ENCODE results near the gene C14orf132.

Gene C14orf132

DNA sequence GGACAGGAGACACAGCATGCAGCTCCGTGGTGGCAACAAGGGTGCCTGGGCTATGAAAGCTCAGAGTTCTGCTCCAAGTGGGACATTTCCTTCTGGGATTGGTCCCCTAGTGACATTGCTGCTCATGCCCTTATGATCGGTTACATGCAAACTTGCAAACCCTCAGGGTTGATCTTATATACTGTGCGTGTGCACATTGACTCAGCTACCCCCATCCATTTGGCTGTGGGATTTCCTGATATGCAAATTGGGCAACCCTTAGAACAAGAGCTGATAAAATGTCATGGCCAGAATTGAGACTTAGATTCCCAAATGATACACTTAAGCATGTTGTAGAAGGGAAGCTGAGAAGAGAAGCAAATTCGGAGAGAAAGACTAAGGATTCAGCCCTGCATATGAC is 92.7 kb downstream of the C14orf132 start:
- Histone ChIP-seq H3K9me2 (replicated peaks; ENCODE audit: low read depth, low read length) (no peaks in the 10 kb centered on the region), H3K9ac (ENCODE audit: low read depth, low read length, poor library complexity, severe bottlenecking) (no peak overlapping the region), H4K20me1 (ENCODE audit: insufficient read depth, low read length, poor library complexity, severe bottlenecking) (no peaks in the 10 kb centered on the region), H2AFZ (ENCODE audit: low read length) (no peak overlapping the region), H3K79me2 (ENCODE audit: insufficient read depth, low read length) (no peaks in the 10 kb centered on the region), H3K4me2 (ENCODE audit: low read depth, low read length, poor library complexity, severe bottlenecking) (no peak overlapping the region), H3K9me3 (ENCODE audit: insufficient read depth, low read depth, low read length) (no peaks in the 10 kb centered on the region; the same call in 1 of the 2 replicates), H3K4me1 (ENCODE audit: insufficient read depth, low read length, poor library complexity, severe bottlenecking) (no peaks in the 10 kb centered on the region), H3K27me3 (ENCODE audit: insufficient read depth, low read length, poor library complexity, severe bottlenecking) (no peaks in the 10 kb centered on the region), H3K36me3 (ENCODE audit: insufficient read depth, low read length) (no peaks in the 10 kb centered on the region), H3K4me3 (ENCODE audit: low read length, poor library complexity, severe bottlenecking) (no peak overlapping the region), H3F3A (ENCODE audit: low read depth) (no peaks in the 10 kb centered on the region)
- no peak for TF ChIP-seq EZH2phosphoT487 (IDR thresholded peaks at IDR 0.05; ENCODE audit: borderline replicate concordance)
- TF ChIP-seq, protein P1, sequence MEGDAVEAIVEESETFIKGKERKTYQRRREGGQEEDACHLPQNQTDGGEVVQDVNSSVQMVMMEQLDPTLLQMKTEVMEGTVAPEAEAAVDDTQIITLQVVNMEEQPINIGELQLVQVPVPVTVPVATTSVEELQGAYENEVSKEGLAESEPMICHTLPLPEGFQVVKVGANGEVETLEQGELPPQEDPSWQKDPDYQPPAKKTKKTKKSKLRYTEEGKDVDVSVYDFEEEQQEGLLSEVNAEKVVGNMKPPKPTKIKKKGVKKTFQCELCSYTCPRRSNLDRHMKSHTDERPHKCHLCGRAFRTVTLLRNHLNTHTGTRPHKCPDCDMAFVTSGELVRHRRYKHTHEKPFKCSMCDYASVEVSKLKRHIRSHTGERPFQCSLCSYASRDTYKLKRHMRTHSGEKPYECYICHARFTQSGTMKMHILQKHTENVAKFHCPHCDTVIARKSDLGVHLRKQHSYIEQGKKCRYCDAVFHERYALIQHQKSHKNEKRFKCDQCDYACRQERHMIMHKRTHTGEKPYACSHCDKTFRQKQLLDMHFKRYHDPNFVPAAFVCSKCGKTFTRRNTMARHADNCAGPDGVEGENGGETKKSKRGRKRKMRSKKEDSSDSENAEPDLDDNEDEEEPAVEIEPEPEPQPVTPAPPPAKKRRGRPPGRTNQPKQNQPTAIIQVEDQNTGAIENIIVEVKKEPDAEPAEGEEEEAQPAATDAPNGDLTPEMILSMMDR (conservative IDR thresholded peaks at IDR 0.05; ENCODE audit: low read length): no peak

GRCh38 chr14:96134508-96134907 is 95.3 kb downstream of the C14orf132 start:
- Histone ChIP-seq H3K36me3 (ENCODE audit: insufficient read depth, low read length) (no peaks in the 10 kb centered on the region), H3K4me2 (ENCODE audit: low read depth, low read length, poor library complexity, severe bottlenecking) (no peak overlapping the region), H2AFZ (ENCODE audit: low read length) (no peak overlapping the region), H3K9me2 (replicated peaks; ENCODE audit: low read depth, low read length) (no peaks in the 10 kb centered on the region), H3K4me1 (ENCODE audit: insufficient read depth, low read length, poor library complexity, severe bottlenecking) (no peaks in the 10 kb centered on the region), H3K4me3 (ENCODE audit: low read length, poor library complexity, severe bottlenecking) (no peak overlapping the region), H3K79me2 (ENCODE audit: insufficient read depth, low read length) (no peaks in the 10 kb centered on the region), H3K9me3 (ENCODE audit: insufficient read depth, low read depth, low read length) (no peaks in the 10 kb centered on the region; the same call in 1 of the 2 replicates), H3F3A (ENCODE audit: low read depth) (no peaks in the 10 kb centered on the region), H3K27me3 (ENCODE audit: insufficient read depth, low read length, poor library complexity, severe bottlenecking) (no peaks in the 10 kb centered on the region), H3K9ac (ENCODE audit: low read depth, low read length, poor library complexity, severe bottlenecking) (no peak overlapping the region), H4K20me1 (ENCODE audit: insufficient read depth, low read length, poor library complexity, severe bottlenecking) (no peaks in the 10 kb centered on the region)
- TF ChIP-seq, protein P1 (conservative IDR thresholded peaks at IDR 0.05; ENCODE audit: low read length): no peak
- no peak for TF ChIP-seq EZH2phosphoT487 (IDR thresholded peaks at IDR 0.05; ENCODE audit: borderline replicate concordance)

GRCh38 chr14:96135285-96135684 is 96.1 kb downstream of the C14orf132 start:
- Histone ChIP-seq H3K36me3 (ENCODE audit: insufficient read depth, low read length) (no peaks in the 10 kb centered on the region), H3K9me3 (ENCODE audit: insufficient read depth, low read depth, low read length) (no peaks in the 10 kb centered on the region), H3K4me2 (ENCODE audit: low read depth, low read length, poor library complexity, severe bottlenecking) (no peak overlapping the region), H4K20me1 (ENCODE audit: insufficient read depth, low read length, poor library complexity, severe bottlenecking) (no peaks in the 10 kb centered on the region), H3K79me2 (ENCODE audit: insufficient read depth, low read length) (no peaks in the 10 kb centered on the region), H3K27me3 (ENCODE audit: insufficient read depth, low read length, poor library complexity, severe bottlenecking) (no peaks in the 10 kb centered on the region), H3K9ac (ENCODE audit: low read depth, low read length, poor library complexity, severe bottlenecking) (no peak overlapping the region), H3F3A (ENCODE audit: low read depth) (no peaks in the 10 kb centered on the region), H3K4me3 (ENCODE audit: low read length, poor library complexity, severe bottlenecking) (no peak overlapping the region), H3K4me1 (ENCODE audit: insufficient read depth, low read length, poor library complexity, severe bottlenecking) (no peaks in the 10 kb centered on the region), H2AFZ (ENCODE audit: low read length) (no peak overlapping the region), H3K9me2 (replicated peaks; ENCODE audit: low read depth, low read length) (no peaks in the 10 kb centered on the region)
- TF ChIP-seq EZH2phosphoT487 (IDR thresholded peaks at IDR 0.05; ENCODE audit: borderline replicate concordance): no peak
- TF ChIP-seq, protein P1 (conservative IDR thresholded peaks at IDR 0.05; ENCODE audit: low read length): no peak
